Activated T-cell treated with anti-CD3 and anti-CD28 coated beads, Interleukin-2, amount 50 U/mL, for 72 hours (primary cell): Measurements from ENCODE around the gene WDR82. TPM values are rescaled to one million over a fixed set of nuclear protein-coding genes. Genes with fewer than 3 reads are reported as not detected.

Experiments
- ATAC-seq, 2 donors: fragments of 150-1000 bp; cut with Tn5 transposase; replicated peaks in 1 of 2; 2 replicates each; pipeline ENCODE4 v1.10.0; 2021; ENCODE audit warnings: moderate library complexity in 2 of 2, mild to moderate bottlenecking in 1 of 2
- DNase-seq, 2 donors: peaks; one replicate each; pipeline ENCODE4 v3.0.0; 2021 to 2022; ENCODE audit warnings: mixed read lengths in 1 of 2
- H3K27ac Mint-ChIP-seq: one replicate; pipeline ENCODE4 v1.8.0; 2022; ENCODE audit warnings: mild to moderate bottlenecking, moderate library complexity, mixed read lengths
- H3K27me3 Mint-ChIP-seq: one replicate; pipeline ENCODE4 v1.8.0; 2022; ENCODE audit warnings: low read depth, mixed read lengths
- H3K36me3 Mint-ChIP-seq, 2 donors: one replicate each; pipeline ENCODE4 v1.8.0; 2022; ENCODE audit warnings: mixed read lengths in 2 of 2, mild to moderate bottlenecking in 1 of 2; ENCODE audit not compliant: insufficient read depth in 2 of 2
- H3K4me1 Mint-ChIP-seq: one replicate; pipeline ENCODE4 v1.8.0; 2022; ENCODE audit warnings: low read depth, mixed read lengths
- H3K4me3 Mint-ChIP-seq, 2 donors: one replicate each; pipeline ENCODE4 v1.8.0; 2022; ENCODE audit warnings: mild to moderate bottlenecking in 2 of 2, mixed read lengths in 2 of 2, moderate library complexity in 2 of 2
- H3K9me3 Mint-ChIP-seq, 2 donors: one replicate each; pipeline ENCODE4 v1.8.0; 2022; ENCODE audit warnings: mixed read lengths in 2 of 2
- total RNA-seq, 2 donors: library from RNA; stranded (reverse); gene quantifications; one replicate each; pipeline ENCODE4 v1.2.3, GENCODE V29; 2022

WDR82 gene
- total RNA-seq, 2 donors from 2014 or later: 113 to 120 TPM

GRCh38 chr3:52243791-52244628, 34.4 kb downstream of the WDR82 start:
- H3K36me3 Mint-ChIP-seq: peaks cover 31 to 36% of the 10 kb centered on the region in 2 donors

GRCh38 chr3:52242039-52242438, 36.4 kb downstream of the WDR82 start:
- ATAC-seq: no peak
- peaks cover 2 to 3% of the 10 kb centered on the region in 2 donors for H3K9me3 Mint-ChIP-seq
- H3K36me3 Mint-ChIP-seq: peaks cover 19 to 23% of the 10 kb centered on the region in 2 donors
- peak overlapping the region; percentile 65 to 75 for H3K4me3 Mint-ChIP-seq
- no peak for DNase-seq
- peaks cover 80% of the 10 kb centered on the region for H3K4me1 Mint-ChIP-seq
- peak overlapping the region; percentile 85 for H3K27ac Mint-ChIP-seq
- H3K27me3 Mint-ChIP-seq: no peaks in the 10 kb centered on the region

More at GRCh38 chr3:52243791-52244628, 34.4 kb downstream of the WDR82 start:
- ATAC-seq: peak; percentile 31 to 41
- Mint-ChIP-seq H3K27ac (peak overlapping the region; percentile 70), H3K4me1 (peaks cover 85% of the 10 kb centered on the region), H3K9me3 (peaks cover 2 to 3% of the 10 kb centered on the region in 2 donors), H3K27me3 (no peaks in the 10 kb centered on the region), H3K4me3 (peak overlapping the region; percentile 87 to 91)
- DNase-seq: peak; percentile 78

- H3K4me1 Mint-ChIP-seq: peaks cover 82% of the 10 kb centered on the region
- ATAC-seq (peak; percentile 6 to 24), DNase-seq (no peak)
- H3K4me3 Mint-ChIP-seq: peak overlapping the region; percentile 88 to 98
- peak overlapping the region; percentile 97 for H3K27ac Mint-ChIP-seq
- H3K36me3 Mint-ChIP-seq: peaks cover 17 to 21% of the 10 kb centered on the region in 2 donors
- peaks cover 2 to 3% of the 10 kb centered on the region in 2 donors for H3K9me3 Mint-ChIP-seq
- H3K27me3 Mint-ChIP-seq: no peaks in the 10 kb centered on the region
These were observed 37.5 kb downstream of the WDR82 start for GRCh38 chr3:52240886-52241370.

- peak; percentile 49 to 50 for ATAC-seq
- Mint-ChIP-seq H3K27ac (peak overlapping the region; percentile 97), H3K4me1 (peaks cover 87% of the 10 kb centered on the region), H3K9me3 (peaks cover 2 to 3% of the 10 kb centered on the region in 2 donors), H3K4me3 (peak overlapping the region; percentile 88 to 98), H3K27me3 (no peaks in the 10 kb centered on the region), H3K36me3 (peaks cover 17 to 21% of the 10 kb centered on the region in 2 donors)
- peak; percentile 73 to 76 for DNase-seq
These were observed 38.2 kb downstream of the WDR82 start for GRCh38 chr3:52240059-52240885.

- H3K27me3 Mint-ChIP-seq: no peaks in the 10 kb centered on the region
- ATAC-seq: peak; percentile 70 to 71
These were observed 39.4 kb downstream of the WDR82 start, which contains the start of gene TWF2 for GRCh38 chr3:52238761-52239701. Gene TWF2, minus strand, starts transcription at chr3:52239158. Its CDS starts 142 bp downstream, at chr3:52239016.

GRCh38 chr3:52238193-52238760, 40.2 kb downstream of the WDR82 start:
- peaks cover 0 to 2% of the 10 kb centered on the region in 2 donors for H3K9me3 Mint-ChIP-seq
- peaks cover 83% of the 10 kb centered on the region for H3K4me1 Mint-ChIP-seq
- peak overlapping the region; percentile 44 for H3K27ac Mint-ChIP-seq
- peaks cover 17 to 18% of the 10 kb centered on the region in 2 donors for H3K36me3 Mint-ChIP-seq
- DNase-seq: no peak
- peak overlapping the region; percentile 88 to 98 for H3K4me3 Mint-ChIP-seq
- ATAC-seq: no peak
- H3K27me3 Mint-ChIP-seq: no peaks in the 10 kb centered on the region

More at GRCh38 chr3:52238761-52239701, 39.4 kb downstream of the WDR82 start, which contains the start of gene TWF2:
- DNase-seq: peak; percentile 89 to 94
- H3K27ac Mint-ChIP-seq: peak within 1 kb of the TSS; percentile 97
- H3K9me3 Mint-ChIP-seq: peaks cover 2 to 3% of the 10 kb centered on the region in 2 donors
- peaks cover 83% of the 10 kb centered on the region for H3K4me1 Mint-ChIP-seq
- peak within 1 kb of the TSS; percentile 88 to 98 for H3K4me3 Mint-ChIP-seq
- H3K36me3 Mint-ChIP-seq: peaks cover 17 to 21% of the 10 kb centered on the region in 2 donors

- no peaks in the 10 kb centered on the region for H3K9me3 Mint-ChIP-seq
- peaks cover 13 to 17% of the 10 kb centered on the region in 2 donors for H3K36me3 Mint-ChIP-seq
- H3K27ac Mint-ChIP-seq: no peak overlapping the region
- peaks cover 84% of the 10 kb centered on the region for H3K4me1 Mint-ChIP-seq
- H3K27me3 Mint-ChIP-seq: no peaks in the 10 kb centered on the region
- DNase-seq (no peak), ATAC-seq (no peak)
- peak overlapping the region; percentile 88 to 98 for H3K4me3 Mint-ChIP-seq
These were observed 40.7 kb downstream of the WDR82 start for GRCh38 chr3:52237657-52238172.

- peak overlapping the region; percentile 88 to 98 for H3K4me3 Mint-ChIP-seq
- peaks cover 14 to 17% of the 10 kb centered on the region in 2 donors for H3K36me3 Mint-ChIP-seq
- ATAC-seq (no peak), DNase-seq (no peak)
- H3K4me1 Mint-ChIP-seq: peaks cover 88% of the 10 kb centered on the region
- H3K27me3 Mint-ChIP-seq: no peaks in the 10 kb centered on the region
- no peaks in the 10 kb centered on the region for H3K9me3 Mint-ChIP-seq
- H3K27ac Mint-ChIP-seq: peak overlapping the region; percentile 43
These were observed 41.3 kb downstream of the WDR82 start for GRCh38 chr3:52237006-52237656.

GRCh38 chr3:52236424-52236886, 42.0 kb downstream of the WDR82 start:
- peak overlapping the region; percentile 3 for H3K27ac Mint-ChIP-seq
- no peak for ATAC-seq
- H3K9me3 Mint-ChIP-seq: no peaks in the 10 kb centered on the region
- peaks cover 88% of the 10 kb centered on the region for H3K4me1 Mint-ChIP-seq
- DNase-seq: no peak
- H3K4me3 Mint-ChIP-seq: peak overlapping the region; percentile 19 to 29
- no peaks in the 10 kb centered on the region for H3K27me3 Mint-ChIP-seq
- H3K36me3 Mint-ChIP-seq: peaks cover 13 to 14% of the 10 kb centered on the region in 2 donors

GRCh38 chr3:52234516-52235447, 43.7 kb downstream of the WDR82 start:
- DNase-seq: no peak
- peaks cover 10 to 19% of the 10 kb centered on the region in 2 donors for H3K36me3 Mint-ChIP-seq
- ATAC-seq: no peak
- peaks cover 74% of the 10 kb centered on the region for H3K4me1 Mint-ChIP-seq
- H3K27me3 Mint-ChIP-seq: no peaks in the 10 kb centered on the region
- H3K9me3 Mint-ChIP-seq: no peaks in the 10 kb centered on the region
- peak overlapping the region in 1 of 2 donors; percentile 36 for H3K4me3 Mint-ChIP-seq
- no peak overlapping the region for H3K27ac Mint-ChIP-seq
